B cell (primary cell): Measurements from ENCODE around the gene TMEM19.

ENCODE experiments used
- CTCF ChIP-seq: fragments of 200-600 bp; IDR thresholded peaks from one replicate; pipeline ENCODE4 v1.8.0; 2022; ENCODE audit warnings: antibody characterized with exemption, mild to moderate bottlenecking
- EZH2 ChIP-seq: IDR thresholded peaks from 2 replicates; pipeline ENCODE4 v1.6.1; 2012; ENCODE audit warnings: borderline replicate concordance, low read depth, mild to moderate bottlenecking, moderate library complexity, low read length; ENCODE audit not compliant: insufficient read depth, poor library complexity, severe bottlenecking

- TF ChIP-seq CTCF (no peak), EZH2 (no peak)
Measured at GRCh38 chr12:71730936-71731335, 45.1 kb downstream of the TMEM19 start.
